NCI-H2107 treated with DMSO at 0.1 percent for 48 hours (cell line): ENCODE measurements around the gene SPATA22.
"Not testable (repeated sequence)": the region's sequence is repeated elsewhere in the genome, so short reads cannot be mapped to it uniquely, and the experiment has no call there.

ENCODE experiments used
- DNase-seq: peaks from one replicate; lab custom pipeline; 2025; ENCODE audit not compliant: unreplicated experiment; lab: John Stamatoyannopoulos, UW

The SPATA22 gene, protein sequence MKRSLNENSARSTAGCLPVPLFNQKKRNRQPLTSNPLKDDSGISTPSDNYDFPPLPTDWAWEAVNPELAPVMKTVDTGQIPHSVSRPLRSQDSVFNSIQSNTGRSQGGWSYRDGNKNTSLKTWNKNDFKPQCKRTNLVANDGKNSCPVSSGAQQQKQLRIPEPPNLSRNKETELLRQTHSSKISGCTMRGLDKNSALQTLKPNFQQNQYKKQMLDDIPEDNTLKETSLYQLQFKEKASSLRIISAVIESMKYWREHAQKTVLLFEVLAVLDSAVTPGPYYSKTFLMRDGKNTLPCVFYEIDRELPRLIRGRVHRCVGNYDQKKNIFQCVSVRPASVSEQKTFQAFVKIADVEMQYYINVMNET

GRCh38 chr17:3471599-3471998, at the start of gene SPATA22:
TSS of gene SPATA22 (minus strand) at chr17:3471819. CDS start at chr17:3469325, 2,494 bp downstream.
- DNase-seq, result no peak

DNA sequence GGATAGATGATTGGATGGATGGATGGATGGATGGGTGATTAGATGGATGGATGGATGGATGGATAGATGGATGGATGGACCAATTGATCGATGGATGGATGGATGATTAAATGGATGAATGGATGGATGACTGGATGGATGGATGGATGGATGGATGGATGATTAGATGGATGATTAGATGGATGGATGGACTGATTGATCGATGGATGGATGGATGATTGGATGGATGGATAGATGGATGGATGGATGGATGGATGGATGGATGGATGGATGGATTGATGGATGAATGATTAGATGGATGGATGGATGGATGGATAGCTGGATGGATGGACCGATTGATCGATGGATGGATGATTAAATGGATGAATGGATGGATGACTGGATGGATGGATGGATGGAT, 47.9 kb upstream of the SPATA22 start:
- DNase-seq, result not testable (repeated sequence)

- no peak for DNase-seq
Observed at GRCh38 chr17:3514873-3515272, 43.3 kb upstream of the SPATA22 start.

- DNase-seq, result not testable (repeated sequence)
Observed at GRCh38 chr17:3514167-3514566, 42.5 kb upstream of the SPATA22 start.

DNA sequence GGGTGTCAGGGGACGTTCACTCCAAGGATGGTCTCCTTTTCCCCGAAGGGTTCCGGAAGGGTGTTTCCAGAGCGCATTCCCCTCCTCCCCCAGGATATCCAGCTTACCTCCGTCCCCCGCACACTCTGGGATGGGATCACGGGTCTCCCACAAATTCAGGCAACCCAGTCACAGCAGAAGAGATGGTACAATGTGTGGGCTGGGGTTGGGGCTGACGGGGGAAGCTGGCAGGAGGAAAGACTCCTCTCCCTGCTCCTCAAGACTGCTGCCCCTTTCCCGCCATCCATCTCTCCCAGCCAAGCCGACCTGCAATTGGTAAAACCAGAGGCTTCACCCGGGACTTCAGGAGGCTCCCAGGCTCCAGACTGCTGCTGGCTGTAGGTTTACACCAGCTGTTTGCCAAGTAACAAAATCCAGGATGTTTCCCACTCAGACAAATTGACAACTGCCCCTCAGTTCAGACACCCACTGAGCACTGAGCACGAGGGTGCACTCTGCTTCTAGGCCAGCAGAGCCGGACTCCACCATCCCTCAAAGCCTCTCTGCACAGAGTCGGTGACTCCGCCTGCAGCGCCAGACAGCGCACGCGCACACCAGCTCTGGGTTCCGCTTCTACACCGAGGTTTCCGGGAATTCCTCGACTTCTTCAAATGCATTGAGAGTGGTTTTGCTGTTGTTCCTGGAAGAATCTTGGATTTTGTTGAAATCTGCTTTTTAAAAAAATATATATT, 41.9 kb upstream of the SPATA22 start:
- DNase-seq, result no peak

DNA sequence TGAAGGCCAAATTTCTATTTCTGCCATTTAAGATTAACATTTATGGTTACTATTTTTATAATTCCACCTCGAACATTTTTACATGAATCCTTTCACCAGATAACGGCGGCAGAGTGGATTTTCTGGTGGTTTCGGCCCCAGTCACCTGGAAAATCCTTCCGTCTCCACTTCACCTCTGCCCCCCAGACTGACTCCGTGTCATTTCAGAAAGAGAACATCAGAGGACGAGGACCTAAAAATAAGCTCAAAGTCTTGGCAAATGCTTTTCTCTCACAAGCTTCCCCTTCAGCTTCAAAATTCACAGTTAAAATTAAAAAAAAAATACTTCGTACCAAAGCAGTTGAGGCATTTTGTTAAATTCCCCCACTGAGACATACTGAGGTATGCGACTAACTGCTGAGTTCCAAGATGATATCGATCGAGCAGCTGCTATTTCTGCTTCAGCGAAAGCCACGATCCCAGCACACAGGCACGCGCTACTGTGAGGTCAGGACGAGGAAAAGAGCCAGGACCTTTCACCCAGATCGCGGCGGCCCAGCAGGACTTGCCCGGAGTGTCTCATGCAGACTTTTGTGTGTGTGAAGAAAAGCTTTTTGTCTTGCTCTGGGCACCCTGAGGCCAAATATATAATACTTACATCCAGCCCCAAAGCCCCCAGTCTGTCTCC, 41.0 kb upstream of the SPATA22 start:
- no peak for DNase-seq

DNA sequence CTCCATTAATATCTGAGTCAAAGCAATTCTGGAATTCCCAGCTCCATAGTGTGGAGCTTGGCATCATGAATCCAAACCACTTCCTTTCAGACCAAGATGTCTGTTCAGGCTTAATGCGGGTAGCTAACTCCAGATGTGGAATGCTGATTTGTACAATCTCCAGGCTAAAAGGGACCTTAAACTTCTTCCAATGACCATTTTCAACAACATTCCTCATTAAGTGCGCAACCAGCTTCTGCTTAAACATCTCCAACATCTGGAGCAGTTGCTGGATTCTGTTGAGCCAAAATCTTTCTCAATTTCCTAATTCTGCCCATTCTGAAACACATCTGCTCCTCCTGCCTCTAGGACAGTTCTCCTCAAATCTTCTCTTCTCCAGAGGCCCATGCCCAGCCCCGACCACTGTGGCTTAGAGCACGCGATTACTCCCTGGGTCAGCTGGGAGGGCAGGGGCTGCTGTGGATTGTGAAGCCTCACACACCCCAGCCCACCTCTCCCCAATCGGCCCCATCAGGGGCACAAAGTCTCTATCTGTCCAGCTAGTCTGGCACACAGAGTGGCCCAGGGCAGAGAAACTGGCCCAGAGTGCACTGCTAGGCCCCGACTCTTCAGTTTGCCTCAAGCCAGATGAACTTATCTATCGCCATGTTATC, 40.4 kb upstream of the SPATA22 start:
- no peak for DNase-seq

- DNase-seq, result no peak
Observed at GRCh38 chr17:3510090-3510489, 38.5 kb upstream of the SPATA22 start.

DNA sequence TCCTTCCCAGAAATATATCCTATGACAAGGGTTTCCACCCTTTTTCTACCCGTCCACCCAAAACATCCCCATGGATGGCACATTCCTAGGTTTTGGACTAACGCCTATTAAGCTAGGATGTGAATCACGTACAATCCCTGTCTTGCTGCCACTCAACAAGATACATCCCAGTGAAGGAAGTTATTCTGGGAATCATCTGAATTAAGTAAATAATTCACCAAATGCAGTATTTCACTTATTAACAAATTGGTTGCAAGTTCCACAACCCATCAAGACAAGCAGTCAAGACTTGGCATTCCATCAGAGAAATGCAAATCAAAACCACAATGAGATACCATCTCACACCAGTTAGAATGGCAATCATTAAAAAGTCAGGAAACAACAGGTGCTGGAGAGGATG, 36.2 kb upstream of the SPATA22 start:
- no peak for DNase-seq

DNA sequence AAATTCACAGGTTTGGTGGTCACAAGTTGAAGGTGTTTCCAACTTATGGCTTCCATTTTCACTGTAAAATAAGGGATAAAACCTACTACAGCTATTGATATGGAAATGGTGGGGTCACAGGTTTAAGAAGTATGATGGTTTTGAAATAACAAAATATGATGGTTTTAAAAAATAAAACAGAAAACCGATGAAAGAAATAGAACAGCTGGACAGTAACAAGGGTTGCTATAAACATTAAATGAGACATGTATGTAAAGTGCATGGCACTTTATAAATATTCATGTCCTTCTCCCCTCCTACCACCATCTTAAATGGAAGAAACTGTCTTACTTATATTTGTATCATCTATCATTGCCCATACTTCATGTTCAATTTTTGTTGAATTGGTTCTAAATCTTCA, 35.5 kb upstream of the SPATA22 start:
- no peak for DNase-seq

GRCh38 chr17:3506054-3506453, 34.4 kb upstream of the SPATA22 start:
- no peak for DNase-seq

- DNase-seq, result no peak
Observed at GRCh38 chr17:3505008-3505407, 33.4 kb upstream of the SPATA22 start.

GRCh38 chr17:3503285-3503684, 31.7 kb upstream of the SPATA22 start:
- no peak for DNase-seq

DNA sequence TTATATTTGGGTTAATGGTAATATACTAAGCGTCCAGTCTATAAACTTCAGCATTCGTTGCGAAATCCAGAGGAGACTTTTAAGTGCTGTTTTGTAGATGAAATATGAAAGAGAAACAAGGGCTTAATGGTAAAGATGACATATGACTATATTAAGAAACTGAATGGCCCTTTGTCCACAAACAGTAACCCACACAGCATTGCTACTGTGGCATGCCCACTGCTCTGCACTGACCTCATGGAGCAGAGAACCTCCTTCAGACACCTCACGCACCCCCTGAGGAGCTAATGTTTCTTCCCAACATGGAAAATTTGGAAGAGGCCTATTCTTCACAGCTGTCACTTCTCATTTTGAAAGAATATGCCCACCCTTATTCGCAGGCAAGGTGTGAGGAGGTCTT, 30.8 kb upstream of the SPATA22 start:
- no peak for DNase-seq

GRCh38 chr17:3501344-3501743, 29.7 kb upstream of the SPATA22 start:
- no peak for DNase-seq

DNA sequence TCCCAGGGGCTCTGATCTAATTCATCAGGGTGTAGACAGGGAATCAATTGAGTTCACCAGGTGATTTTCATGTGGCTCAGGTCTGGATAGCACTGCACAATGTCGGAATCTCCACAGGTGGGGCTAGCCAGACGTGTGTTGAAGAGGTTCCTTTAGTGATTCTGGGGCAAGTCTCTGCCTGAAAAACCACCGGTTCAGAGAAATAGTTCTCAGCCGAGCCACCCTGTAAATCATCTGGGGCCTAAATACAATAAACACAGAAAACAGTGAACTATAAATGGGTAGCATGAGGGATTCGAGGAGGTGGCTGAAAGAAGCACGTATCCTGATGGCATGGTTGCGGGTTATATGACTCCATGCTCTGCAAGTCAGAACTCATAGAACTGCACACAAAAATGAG, 25.5 kb upstream of the SPATA22 start:
- no peak for DNase-seq

DNA sequence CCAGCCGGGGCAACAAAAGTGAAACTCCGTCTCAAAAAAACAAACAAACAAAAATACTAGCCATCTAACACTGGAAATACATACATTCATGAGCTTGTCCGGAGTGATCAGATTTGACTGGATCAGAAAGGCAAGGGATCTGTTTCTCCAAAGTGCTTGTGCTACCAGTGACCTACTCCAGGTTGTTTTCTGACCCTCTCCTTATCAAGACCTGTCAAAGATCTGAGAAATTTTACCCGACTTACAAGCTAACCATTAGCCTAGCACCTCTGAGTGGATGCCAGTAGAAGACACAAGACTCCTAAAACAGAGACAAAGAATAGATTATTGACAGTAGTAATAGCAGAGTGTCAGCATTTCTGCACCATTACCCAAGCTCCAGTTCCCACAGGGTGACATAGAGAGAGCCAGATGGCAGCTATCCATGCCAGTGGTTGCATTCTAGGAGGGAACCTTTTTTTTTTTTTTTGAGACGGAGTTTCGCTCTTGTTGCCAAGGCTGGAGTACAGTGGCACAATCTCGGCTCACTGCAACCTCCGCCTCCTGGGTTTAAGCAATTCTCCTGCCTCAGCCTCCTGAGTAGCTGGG, 14.0 kb upstream of the SPATA22 start:
- no peak for DNase-seq

- DNase-seq, result no peak
Observed at GRCh38 chr17:3482852-3483251, 11.2 kb upstream of the SPATA22 start.

DNA sequence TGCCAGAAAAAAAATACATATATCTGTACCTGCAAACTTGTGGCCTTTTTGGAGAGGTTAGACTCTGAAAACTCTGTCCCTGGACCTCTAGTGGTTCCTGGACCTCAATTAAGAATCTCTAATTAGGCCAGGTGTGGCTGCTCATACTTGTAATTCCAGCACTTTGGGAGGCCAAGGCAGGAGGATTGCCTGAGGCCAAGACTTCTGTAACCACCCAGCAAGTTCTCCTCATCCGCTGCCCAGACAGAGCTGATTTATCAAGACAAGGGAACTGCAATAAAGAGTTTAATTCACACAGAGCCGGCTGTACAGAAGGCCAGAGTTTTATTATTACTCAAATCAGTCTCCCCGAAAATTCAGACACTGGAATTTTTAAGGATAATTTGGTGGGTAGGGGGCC, 8.4 kb upstream of the SPATA22 start:
- no peak for DNase-seq

DNA sequence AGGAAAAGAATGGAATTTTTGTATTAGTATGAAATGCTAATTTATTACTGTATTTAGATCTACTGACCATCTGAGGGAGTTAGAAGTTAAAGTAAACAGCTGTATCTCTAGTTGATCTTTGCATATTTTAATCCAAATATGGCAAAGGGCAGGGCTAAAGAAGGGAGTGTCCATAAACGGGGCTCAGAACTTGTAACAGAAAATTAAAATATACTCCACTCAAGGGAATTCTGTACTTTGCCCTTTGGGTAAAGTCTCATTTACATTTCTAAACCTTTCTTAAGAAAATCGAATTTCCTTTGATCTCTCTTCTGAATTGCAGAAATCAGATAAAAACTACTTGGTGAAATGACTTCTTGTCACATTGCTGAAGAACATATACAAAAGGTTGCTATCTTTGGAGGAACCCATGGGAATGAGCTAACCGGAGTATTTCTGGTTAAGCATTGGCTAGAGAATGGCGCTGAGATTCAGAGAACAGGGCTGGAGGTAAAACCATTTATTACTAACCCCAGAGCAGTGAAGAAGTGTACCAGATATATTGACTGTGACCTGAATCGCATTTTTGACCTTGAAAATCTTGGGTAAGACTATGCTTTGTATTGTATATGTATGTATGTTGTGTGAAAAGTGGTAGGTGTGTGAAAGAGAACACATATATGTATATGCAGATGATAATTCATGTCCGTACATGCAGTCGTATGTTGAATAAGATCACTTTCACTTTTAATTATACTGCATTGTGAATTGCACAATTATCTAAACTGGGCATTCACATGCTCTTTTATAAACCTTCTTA, 4.4 kb upstream of the SPATA22 start, which contains the start of gene ASPA:
Gene ASPA, plus strand, starts transcription at position 186 of the 799 bp plus-strand sequence. Its CDS starts 163 bp downstream, at position 349.
- DNase-seq, result no peak
